C4-2B (cell line): Measurements from ENCODE around the gene CREBL2.
"Not testable (repeated sequence)": the region's sequence is repeated elsewhere in the genome, so short reads cannot be mapped to it uniquely, and the experiment has no call there.

Source experiments
- ZFX ChIP-seq: fragments of 450-650 bp; IDR thresholded peaks from 2 replicates; pipeline ENCODE4 v1.6.1; 2017
- TF ChIP-seq, protein P1 (sequence below): fragments of 450-650 bp; conservative IDR thresholded peaks from 2 replicates; pipeline ENCODE4 v1.5.1; 2017; ENCODE audit warnings: mild to moderate bottlenecking

DNA sequence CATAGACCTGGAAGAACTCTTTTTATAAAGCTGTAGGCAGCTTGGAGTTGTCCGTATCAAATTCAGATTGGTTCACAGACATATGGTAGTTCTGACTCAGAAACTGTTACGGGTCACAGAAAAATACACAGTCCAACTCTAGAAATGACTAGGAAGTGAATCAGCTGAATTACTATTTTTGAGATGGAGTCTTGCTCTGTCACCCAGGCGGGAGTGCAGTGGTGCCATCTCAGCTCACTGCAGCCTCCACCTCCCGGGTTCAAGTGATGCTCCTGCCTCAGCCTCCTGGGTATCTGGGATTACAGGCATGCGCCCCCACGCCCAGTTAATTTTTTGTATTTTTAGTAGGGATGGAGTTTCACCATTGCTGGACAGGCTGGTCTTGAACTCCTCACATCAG, 34.3 kb downstream of the CREBL2 start:
- TF ChIP-seq, protein P1, sequence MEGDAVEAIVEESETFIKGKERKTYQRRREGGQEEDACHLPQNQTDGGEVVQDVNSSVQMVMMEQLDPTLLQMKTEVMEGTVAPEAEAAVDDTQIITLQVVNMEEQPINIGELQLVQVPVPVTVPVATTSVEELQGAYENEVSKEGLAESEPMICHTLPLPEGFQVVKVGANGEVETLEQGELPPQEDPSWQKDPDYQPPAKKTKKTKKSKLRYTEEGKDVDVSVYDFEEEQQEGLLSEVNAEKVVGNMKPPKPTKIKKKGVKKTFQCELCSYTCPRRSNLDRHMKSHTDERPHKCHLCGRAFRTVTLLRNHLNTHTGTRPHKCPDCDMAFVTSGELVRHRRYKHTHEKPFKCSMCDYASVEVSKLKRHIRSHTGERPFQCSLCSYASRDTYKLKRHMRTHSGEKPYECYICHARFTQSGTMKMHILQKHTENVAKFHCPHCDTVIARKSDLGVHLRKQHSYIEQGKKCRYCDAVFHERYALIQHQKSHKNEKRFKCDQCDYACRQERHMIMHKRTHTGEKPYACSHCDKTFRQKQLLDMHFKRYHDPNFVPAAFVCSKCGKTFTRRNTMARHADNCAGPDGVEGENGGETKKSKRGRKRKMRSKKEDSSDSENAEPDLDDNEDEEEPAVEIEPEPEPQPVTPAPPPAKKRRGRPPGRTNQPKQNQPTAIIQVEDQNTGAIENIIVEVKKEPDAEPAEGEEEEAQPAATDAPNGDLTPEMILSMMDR, result not testable (repeated sequence)
- not testable (repeated sequence) for TF ChIP-seq ZFX
